OCI-LY3 (cell line): ENCODE measurements around the gene FTO.

Experiments used
- H2AFZ ChIP-seq: fragments of 200-600, 300-600 bp; shearing (Covaris generic); 2 replicates; pipeline ENCODE4 v1.6.0; 2014; ENCODE audit warnings: antibody characterized with exemption, low read depth, low read length
- H3K27ac ChIP-seq: fragments of 200-600, 300-600 bp; sonication (generic); 2 replicates; pipeline ENCODE4 v1.5.1; 2014; ENCODE audit warnings: mild to moderate bottlenecking, low read length, moderate library complexity, mixed read lengths
- H3K27me3 ChIP-seq: fragments of 200-600, 300-600 bp; sonication (generic); 2 replicates; pipeline ENCODE4 v1.6.1; 2014; ENCODE audit warnings: low read depth, low read length, mixed read lengths
- H3K36me3 ChIP-seq: fragments of 200-600, 300-600 bp; sonication (generic); replicated peaks from 2 replicates; pipeline ENCODE3; 2014; ENCODE audit warnings: low read depth, low read length, mixed read lengths
- H3K4me1 ChIP-seq: fragments of 300-600, 200-600 bp; sonication (generic); 2 replicates; pipeline ENCODE4 v1.6.1; 2014; ENCODE audit warnings: low read length, mixed read lengths
- H3K4me2 ChIP-seq: fragments of 200-600, 300-600 bp; sonication (generic); 2 replicates; pipeline ENCODE4 v1.6.1; 2014; ENCODE audit warnings: low read length, mixed read lengths
- H3K4me3 ChIP-seq: fragments of 300-600, 200-600 bp; sonication (generic); 2 replicates; pipeline ENCODE4 v1.5.1; 2014; ENCODE audit warnings: antibody characterized with exemption, mild to moderate bottlenecking, low read length, moderate library complexity
- H3K79me2 ChIP-seq: fragments of 300-600, 200-600 bp; shearing (Covaris generic); 2 replicates; pipeline ENCODE4 v1.6.1; 2014; ENCODE audit warnings: mild to moderate bottlenecking, low read length, mixed read lengths
- H3K9ac ChIP-seq: fragments of 300-600, 200-600 bp; shearing (Covaris generic); 2 replicates; pipeline ENCODE4 v1.6.0; 2014; ENCODE audit warnings: mild to moderate bottlenecking, low read length, moderate library complexity
- H3K9me3 ChIP-seq: fragments of 200-600, 300-600 bp; shearing (Covaris generic); 2 replicates; pipeline ENCODE4 v1.6.1; 2014; ENCODE audit warnings: low read length, mixed read lengths; ENCODE audit not compliant: insufficient read depth
- H4K20me1 ChIP-seq: fragments of 200-600, 300-600 bp; sonication (generic); 2 replicates; pipeline ENCODE4 v1.6.1; 2016; ENCODE audit warnings: low read length, mixed read lengths; ENCODE audit not compliant: insufficient read depth
- EZH2phosphoT487 ChIP-seq: fragments of 200-600 bp; shearing (Covaris generic); IDR thresholded peaks from 2 replicates; pipeline ENCODE4 v1.6.1; 2018; ENCODE audit warnings: antibody characterized with exemption, mixed run types, low read depth
- TF ChIP-seq, protein P1 (sequence below): fragments of 200-600, 300-600 bp; sonication (generic); IDR thresholded peaks from 2 replicates; pipeline ENCODE4 v1.5.1; 2014; ENCODE audit warnings: antibody characterized with exemption, low read length, low read depth

Gene FTO

DNA sequence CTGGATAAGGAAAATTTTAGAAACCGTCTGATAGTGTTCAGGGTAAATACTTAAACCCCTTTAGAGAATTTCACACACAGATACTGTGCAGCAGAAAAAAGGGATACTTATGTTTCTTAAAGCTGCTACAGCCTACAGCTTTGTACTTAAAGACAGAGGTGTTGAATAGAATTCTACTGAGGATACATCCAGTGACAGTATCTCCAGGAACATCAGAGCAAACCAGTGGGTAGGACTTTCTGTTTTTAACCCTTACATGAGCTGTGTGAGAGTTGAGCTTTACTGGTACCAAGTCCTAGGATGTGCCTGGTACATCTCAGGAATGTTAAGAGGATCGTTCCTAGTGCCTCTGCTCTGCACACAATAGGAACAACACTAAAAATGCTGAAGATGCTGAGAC, 191.5 kb downstream of the FTO start:
- Histone ChIP-seq H3K4me2 (no peak overlapping the region), H3K9ac (no peak overlapping the region), H3K4me1 (peaks cover 5% of the 10 kb centered on the region; the same call in 1 of the 2 replicates), H2AFZ (no peak overlapping the region), H4K20me1 (no peaks in the 10 kb centered on the region), H3K36me3 (no peaks in the 10 kb centered on the region), H3K79me2 (no peaks in the 10 kb centered on the region), H3K27me3 (no peaks in the 10 kb centered on the region), H3K27ac (no peak overlapping the region), H3K9me3 (no peaks in the 10 kb centered on the region), H3K4me3 (no peak overlapping the region)
- TF ChIP-seq, protein P1, sequence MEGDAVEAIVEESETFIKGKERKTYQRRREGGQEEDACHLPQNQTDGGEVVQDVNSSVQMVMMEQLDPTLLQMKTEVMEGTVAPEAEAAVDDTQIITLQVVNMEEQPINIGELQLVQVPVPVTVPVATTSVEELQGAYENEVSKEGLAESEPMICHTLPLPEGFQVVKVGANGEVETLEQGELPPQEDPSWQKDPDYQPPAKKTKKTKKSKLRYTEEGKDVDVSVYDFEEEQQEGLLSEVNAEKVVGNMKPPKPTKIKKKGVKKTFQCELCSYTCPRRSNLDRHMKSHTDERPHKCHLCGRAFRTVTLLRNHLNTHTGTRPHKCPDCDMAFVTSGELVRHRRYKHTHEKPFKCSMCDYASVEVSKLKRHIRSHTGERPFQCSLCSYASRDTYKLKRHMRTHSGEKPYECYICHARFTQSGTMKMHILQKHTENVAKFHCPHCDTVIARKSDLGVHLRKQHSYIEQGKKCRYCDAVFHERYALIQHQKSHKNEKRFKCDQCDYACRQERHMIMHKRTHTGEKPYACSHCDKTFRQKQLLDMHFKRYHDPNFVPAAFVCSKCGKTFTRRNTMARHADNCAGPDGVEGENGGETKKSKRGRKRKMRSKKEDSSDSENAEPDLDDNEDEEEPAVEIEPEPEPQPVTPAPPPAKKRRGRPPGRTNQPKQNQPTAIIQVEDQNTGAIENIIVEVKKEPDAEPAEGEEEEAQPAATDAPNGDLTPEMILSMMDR: no peak
- TF ChIP-seq EZH2phosphoT487: no peak

DNA sequence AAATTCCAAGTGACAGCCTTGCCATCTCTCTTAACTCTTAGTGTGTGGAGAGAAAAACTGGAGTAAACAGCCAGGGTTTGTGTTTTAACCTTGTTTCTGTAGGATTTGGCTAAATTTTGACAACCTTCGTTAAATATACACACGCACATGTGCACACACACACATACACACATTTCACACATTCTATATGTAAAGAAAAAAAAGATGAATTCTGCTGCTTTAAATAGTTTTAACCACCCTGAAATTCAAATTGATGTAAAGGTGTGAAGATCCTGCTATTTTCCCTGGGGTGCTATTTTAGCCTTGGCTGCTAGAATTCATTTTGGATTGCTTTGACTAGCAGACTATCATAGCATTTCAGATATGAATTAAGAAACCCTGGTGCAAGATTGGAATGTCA, 191.9 kb downstream of the FTO start:
- no peak overlapping the region for H3K4me2 ChIP-seq
- H3K36me3 ChIP-seq: no peaks in the 10 kb centered on the region
- no peaks in the 10 kb centered on the region for H3K9me3 ChIP-seq
- no peaks in the 10 kb centered on the region for H3K27me3 ChIP-seq
- H2AFZ ChIP-seq: no peak overlapping the region
- H4K20me1 ChIP-seq: no peaks in the 10 kb centered on the region
- H3K4me3 ChIP-seq: no peak overlapping the region
- no peaks in the 10 kb centered on the region for H3K79me2 ChIP-seq
- TF ChIP-seq EZH2phosphoT487: no peak
- H3K4me1 ChIP-seq: peaks cover 5% of the 10 kb centered on the region; the same call in 1 of the 2 replicates
- H3K9ac ChIP-seq: no peak overlapping the region
- H3K27ac ChIP-seq: no peak overlapping the region

DNA sequence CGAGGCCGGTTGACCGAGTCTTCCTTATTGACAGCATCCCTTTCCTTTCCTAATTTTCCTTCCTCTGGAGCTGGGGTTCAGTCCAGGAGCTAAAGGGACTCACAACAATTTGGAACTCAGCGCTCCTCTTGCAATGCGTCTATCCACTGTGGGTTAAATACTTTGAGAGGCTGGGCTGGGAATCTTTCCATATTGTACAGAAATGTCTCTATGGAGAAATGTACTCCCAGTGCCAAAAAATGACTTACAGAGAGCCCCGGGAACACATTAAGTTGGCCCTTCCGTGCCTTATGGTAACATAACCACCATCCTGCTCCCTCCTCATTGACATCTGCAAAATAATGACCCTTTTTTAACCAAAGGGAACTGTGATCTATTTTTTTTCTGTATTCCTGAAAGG, 192.8 kb downstream of the FTO start:
- H3K27ac ChIP-seq: no peak overlapping the region
- peaks cover 5% of the 10 kb centered on the region; the same call in 1 of the 2 replicates for H3K4me1 ChIP-seq
- H3K4me3 ChIP-seq: no peak overlapping the region
- no peak for TF ChIP-seq EZH2phosphoT487
- TF ChIP-seq, protein P1: no peak
- no peak overlapping the region for H3K4me2 ChIP-seq
- H3K79me2 ChIP-seq: no peaks in the 10 kb centered on the region
- no peaks in the 10 kb centered on the region for H3K27me3 ChIP-seq
- H3K9ac ChIP-seq: no peak overlapping the region
- H3K9me3 ChIP-seq: no peaks in the 10 kb centered on the region
- no peaks in the 10 kb centered on the region for H4K20me1 ChIP-seq
- no peak overlapping the region for H2AFZ ChIP-seq
- H3K36me3 ChIP-seq: no peaks in the 10 kb centered on the region

DNA sequence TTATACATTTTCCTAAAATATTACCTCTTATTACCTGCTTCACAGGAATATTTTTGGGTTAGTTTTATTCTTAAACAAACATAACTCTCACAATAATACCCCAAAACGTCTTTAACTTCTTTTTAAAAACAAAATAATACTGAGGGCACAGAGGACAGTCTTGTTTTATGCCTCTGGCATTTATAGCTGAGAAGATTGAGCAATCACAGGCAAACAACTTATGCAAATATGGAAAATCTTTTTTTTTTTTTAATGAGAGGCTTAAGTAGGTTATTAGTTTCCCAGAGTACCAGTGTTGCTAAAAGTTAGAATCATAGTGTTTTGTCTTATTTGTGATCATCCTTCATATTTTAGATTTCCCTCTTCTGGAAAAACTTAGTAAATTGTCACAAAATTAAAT, 195.0 kb downstream of the FTO start:
- Histone ChIP-seq H3K9ac (no peak overlapping the region), H3K27ac (no peak overlapping the region), H3K27me3 (no peaks in the 10 kb centered on the region), H3K4me2 (no peak overlapping the region), H4K20me1 (no peaks in the 10 kb centered on the region), H2AFZ (no peak overlapping the region), H3K9me3 (no peaks in the 10 kb centered on the region), H3K4me3 (no peak overlapping the region), H3K36me3 (no peaks in the 10 kb centered on the region), H3K4me1 (0 out of 2 replicates have a peak, but pooled peaks cover 2% of the 10 kb centered on the region), H3K79me2 (no peaks in the 10 kb centered on the region)
- no peak for TF ChIP-seq EZH2phosphoT487
- TF ChIP-seq, protein P1: no peak

DNA sequence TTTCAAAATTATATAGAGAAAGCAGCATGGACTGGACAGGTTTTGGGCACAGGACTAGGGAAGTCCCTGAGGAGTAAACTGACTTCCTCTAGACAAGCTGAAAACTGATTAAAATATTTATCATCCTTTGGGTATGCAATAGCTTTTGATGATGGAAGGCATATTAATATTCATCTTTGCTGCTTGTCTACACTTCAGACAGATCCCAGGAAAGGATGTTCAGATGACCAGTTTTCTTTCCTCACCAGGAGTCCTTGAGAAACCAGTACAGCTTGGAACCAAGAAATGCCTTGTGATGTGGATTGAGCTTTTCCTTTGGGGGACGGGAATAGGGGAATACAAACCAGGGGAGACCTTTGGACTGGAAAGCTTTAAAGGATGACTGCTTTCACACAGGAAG, 195.5 kb downstream of the FTO start:
- Histone ChIP-seq H2AFZ (no peak overlapping the region), H4K20me1 (no peaks in the 10 kb centered on the region), H3K79me2 (no peaks in the 10 kb centered on the region), H3K4me3 (no peak overlapping the region), H3K36me3 (no peaks in the 10 kb centered on the region), H3K9me3 (no peaks in the 10 kb centered on the region), H3K9ac (no peak overlapping the region), H3K4me2 (no peak overlapping the region), H3K4me1 (no peaks in the 10 kb centered on the region), H3K27me3 (no peaks in the 10 kb centered on the region), H3K27ac (no peak overlapping the region)
- TF ChIP-seq, protein P1: no peak
- no peak for TF ChIP-seq EZH2phosphoT487
